GM19239 (cell line): Measurements from ENCODE around the gene SCN3A.

Source experiments
- DNase-seq: peaks from one replicate; pipeline ENCODE4 v3.0.0; 2011; ENCODE audit warnings: low spot score; ENCODE audit not compliant: insufficient read length
- FAIRE-seq: peaks from 2 replicates; lab custom pipeline; 2011; peaks lifted over from hg19 to GRCh38; lab: Jason Lieb, UNC

Gene SCN3A

GRCh38 chr2:165203689-165204559, at the start of gene SCN3A:
SCN3A (minus strand) TSS chr2:165204050; CDS start chr2:165176394, 27,656 bp downstream.
- DNase-seq = peak; percentile 3
- peak; percentile 84 for FAIRE-seq

GRCh38 chr2:165253178-165253577, 49.3 kb upstream of the SCN3A start:
- DNase-seq = no peak
- FAIRE-seq = no peak

- DNase-seq (no peak), FAIRE-seq (no peak)
Observed at GRCh38 chr2:165251366-165251765, 47.5 kb upstream of the SCN3A start.

- DNase-seq (no peak), FAIRE-seq (no peak)
Observed at GRCh38 chr2:165248238-165248637, 44.4 kb upstream of the SCN3A start.

GRCh38 chr2:165245081-165245793, 41.4 kb upstream of the SCN3A start:
- FAIRE-seq (no peak), DNase-seq (no peak)

GRCh38 chr2:165240916-165241315, 37.1 kb upstream of the SCN3A start:
- FAIRE-seq = no peak
- DNase-seq = no peak

- no peak for DNase-seq
- FAIRE-seq = no peak
Observed at GRCh38 chr2:165239856-165240515, 36.1 kb upstream of the SCN3A start.

- DNase-seq (no peak), FAIRE-seq (no peak)
Observed at GRCh38 chr2:165239230-165239629, 35.4 kb upstream of the SCN3A start, which contains the start of gene SCN2A. SCN2A (plus strand) TSS chr2:165239414; CDS start chr2:165295824, 56,410 bp downstream.

- FAIRE-seq (no peak), DNase-seq (no peak)
Observed at GRCh38 chr2:165238295-165238694, 34.4 kb upstream of the SCN3A start.

GRCh38 chr2:165237056-165237455, 33.2 kb upstream of the SCN3A start:
- FAIRE-seq = no peak
- no peak for DNase-seq

GRCh38 chr2:165227571-165227970, 23.7 kb upstream of the SCN3A start:
- DNase-seq (no peak), FAIRE-seq (no peak)

- no peak for FAIRE-seq
- no peak for DNase-seq
Observed at GRCh38 chr2:165224941-165225340, 21.1 kb upstream of the SCN3A start.

GRCh38 chr2:165219481-165219880, 15.6 kb upstream of the SCN3A start:
- FAIRE-seq = no peak
- no peak for DNase-seq

GRCh38 chr2:165214093-165214492, 10.2 kb upstream of the SCN3A start:
- DNase-seq = no peak
- no peak for FAIRE-seq

GRCh38 chr2:165208094-165208493, 4.2 kb upstream of the SCN3A start:
- no peak for DNase-seq

GRCh38 chr2:165205865-165206264, 2.0 kb upstream of the SCN3A start:
- DNase-seq (no peak), FAIRE-seq (no peak)

More at GRCh38 chr2:165208094-165208493, 4.2 kb upstream of the SCN3A start:
- FAIRE-seq = no peak

GRCh38 chr2:165202239-165202638, 1.6 kb downstream of the SCN3A start:
- DNase-seq = no peak
- FAIRE-seq = no peak

- FAIRE-seq = peak; percentile 4
- DNase-seq = no peak
Observed at GRCh38 chr2:165198181-165198580, 5.7 kb downstream of the SCN3A start.

- no peak for DNase-seq
- FAIRE-seq = no peak
Observed at GRCh38 chr2:165197346-165197745, 6.5 kb downstream of the SCN3A start.

- FAIRE-seq = no peak
Observed at GRCh38 chr2:165196411-165196810, 7.4 kb downstream of the SCN3A start.

More at GRCh38 chr2:165196411-165196810, 7.4 kb downstream of the SCN3A start:
- no peak for DNase-seq
